HG03025 (cell line): Measurements from ENCODE around the gene ZNF8.
"Not testable (repeated sequence)": the region's sequence is repeated elsewhere in the genome, so short reads cannot be mapped to it uniquely, and the experiment has no call there.

Experiments used
- ATAC-seq: cut with Tn5 transposase; IDR thresholded peaks from one replicate; pipeline ENCODE4 v1.9.1; 2021; ENCODE audit warnings: mild to moderate bottlenecking, moderate library complexity; ENCODE audit not compliant: unreplicated experiment, low FRiP score

Gene ZNF8

GRCh38 chr19:58278541-58279041, at the start of gene ZNF8:
ZNF8 (plus strand) TSS chr19:58278955; CDS start chr19:58279082, 127 bp downstream.
- peak; percentile 94 for ATAC-seq

GRCh38 chr19:58229255-58229639, 49.5 kb upstream of the ZNF8 start:
- ATAC-seq = no peak

GRCh38 chr19:58237324-58237723, 41.4 kb upstream of the ZNF8 start:
- ATAC-seq = no peak

- ATAC-seq = no peak
Observed at GRCh38 chr19:58243351-58243750, 35.4 kb upstream of the ZNF8 start.

- ATAC-seq = no peak
Observed at GRCh38 chr19:58248886-58249285, 29.9 kb upstream of the ZNF8 start.

- ATAC-seq = no peak
Observed at GRCh38 chr19:58252102-58252685, 26.6 kb upstream of the ZNF8 start.

GRCh38 chr19:58258259-58258658, 20.5 kb upstream of the ZNF8 start:
- not testable (repeated sequence) for ATAC-seq

GRCh38 chr19:58261600-58261967, 17.2 kb upstream of the ZNF8 start:
- no peak for ATAC-seq

- no peak for ATAC-seq
Observed at GRCh38 chr19:58261968-58262921, 16.5 kb upstream of the ZNF8 start.

GRCh38 chr19:58262922-58263296, 15.8 kb upstream of the ZNF8 start:
- ATAC-seq = no peak

- ATAC-seq = no peak
Observed at GRCh38 chr19:58265100-58265499, 13.7 kb upstream of the ZNF8 start.

- ATAC-seq = no peak
Observed at GRCh38 chr19:58268344-58268743, 10.4 kb upstream of the ZNF8 start.

- no peak for ATAC-seq
Observed at GRCh38 chr19:58274771-58275201, 4.0 kb upstream of the ZNF8 start.

GRCh38 chr19:58275564-58275963, 3.2 kb upstream of the ZNF8 start:
- ATAC-seq = no peak

GRCh38 chr19:58277197-58277596, 1.6 kb upstream of the ZNF8 start:
- ATAC-seq = no peak

GRCh38 chr19:58277748-58278540, 811 bp upstream of the ZNF8 start:
- no peak for ATAC-seq

- peak; percentile 34 for ATAC-seq
Observed at GRCh38 chr19:58279042-58279924, 528 bp downstream of the ZNF8 start.

- no peak for ATAC-seq
Observed at GRCh38 chr19:58279925-58280316, 1.2 kb downstream of the ZNF8 start.

- ATAC-seq = no peak
Observed at GRCh38 chr19:58284199-58284598, 5.4 kb downstream of the ZNF8 start.

- no peak for ATAC-seq
Observed at GRCh38 chr19:58291943-58292342, 13.2 kb downstream of the ZNF8 start.
